GM21717 (cell line): Measurements from ENCODE around the gene IDNK.

ENCODE experiments used
- ATAC-seq: cut with Tn5 transposase; IDR thresholded peaks from one replicate; pipeline ENCODE4 v1.9.1; 2021; ENCODE audit warnings: mild to moderate bottlenecking, moderate library complexity; ENCODE audit not compliant: unreplicated experiment

The IDNK gene

DNA sequence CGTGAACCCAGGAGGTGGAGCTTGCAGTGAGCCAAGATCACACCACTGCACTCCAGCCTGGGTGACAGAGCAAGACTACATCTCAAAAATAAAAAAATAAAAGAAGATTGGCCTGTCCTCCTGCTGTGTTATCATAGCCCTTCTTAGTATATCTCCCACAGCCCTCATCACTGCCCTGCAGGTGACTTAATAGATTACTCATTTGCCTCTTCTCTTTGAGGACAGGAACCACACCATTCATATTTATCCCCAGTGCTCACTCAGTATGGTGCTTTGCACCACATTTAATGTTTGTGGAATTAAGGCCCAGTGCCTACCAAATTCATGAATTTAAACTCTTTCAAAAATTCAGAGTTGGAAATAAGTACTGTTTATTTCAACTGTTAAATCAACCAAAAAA, 10.3 kb downstream of the IDNK start:
- no peak for ATAC-seq

DNA sequence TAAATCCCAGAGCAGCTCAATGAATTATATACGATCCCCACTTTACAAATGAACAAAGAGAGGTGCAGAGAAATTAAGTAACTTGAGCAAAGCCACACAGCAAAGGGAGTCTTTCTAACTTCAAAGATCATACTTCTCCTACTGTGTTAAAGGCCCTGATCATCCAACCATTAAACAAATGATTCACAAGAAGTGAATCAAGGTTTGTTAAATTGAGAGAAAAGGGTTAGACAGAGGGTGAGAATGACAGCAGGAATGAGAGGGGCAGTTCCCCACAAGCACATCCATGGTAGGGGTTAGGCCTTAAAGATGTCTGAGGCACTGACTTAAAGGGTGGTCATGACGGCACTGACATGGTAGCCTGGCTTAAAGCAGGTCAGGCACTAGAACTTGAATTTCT, 10.7 kb downstream of the IDNK start:
- ATAC-seq = no peak

DNA sequence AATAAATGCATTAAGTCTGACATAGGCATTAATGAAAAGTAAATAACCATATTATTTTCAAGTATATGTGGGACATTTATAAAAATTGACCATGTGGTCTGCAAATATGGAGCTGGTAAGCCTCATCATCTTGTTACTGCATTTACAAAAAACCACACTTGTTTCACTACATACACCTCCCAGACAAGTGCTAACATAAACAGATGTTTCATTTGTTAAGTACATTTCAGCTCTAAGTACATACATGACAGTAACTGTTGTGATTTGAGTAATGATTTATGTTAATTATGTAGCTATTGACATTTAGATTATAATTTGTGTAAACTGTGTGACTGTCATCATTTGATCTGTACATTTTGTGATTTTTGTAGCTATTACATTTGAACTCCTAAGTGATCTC, 13.9 kb downstream of the IDNK start:
- no peak for ATAC-seq

GRCh38 chr9:83637389-83637788, 14.4 kb downstream of the IDNK start:
- no peak for ATAC-seq

DNA sequence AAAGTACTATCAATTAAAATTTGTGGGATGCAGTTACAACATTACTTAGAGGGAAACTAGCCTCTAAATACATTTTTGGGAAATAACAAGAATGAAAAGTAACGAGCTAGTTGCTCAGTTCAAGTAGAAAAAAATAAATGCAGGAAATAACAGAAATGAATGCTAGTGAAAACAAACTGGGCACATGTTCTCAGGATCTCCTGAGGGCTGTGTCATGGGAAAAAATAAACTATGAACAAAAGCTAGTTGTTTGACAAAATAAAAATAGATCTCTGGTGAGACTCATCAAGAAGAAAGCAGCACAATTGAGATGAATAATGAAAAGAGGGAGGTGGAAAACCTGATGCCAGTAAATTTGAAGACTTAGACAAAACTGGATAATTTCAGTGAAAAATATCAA, 16.3 kb downstream of the IDNK start:
- no peak for ATAC-seq

- no peak for ATAC-seq
Observed at GRCh38 chr9:83642793-83643192, 19.9 kb downstream of the IDNK start.

DNA sequence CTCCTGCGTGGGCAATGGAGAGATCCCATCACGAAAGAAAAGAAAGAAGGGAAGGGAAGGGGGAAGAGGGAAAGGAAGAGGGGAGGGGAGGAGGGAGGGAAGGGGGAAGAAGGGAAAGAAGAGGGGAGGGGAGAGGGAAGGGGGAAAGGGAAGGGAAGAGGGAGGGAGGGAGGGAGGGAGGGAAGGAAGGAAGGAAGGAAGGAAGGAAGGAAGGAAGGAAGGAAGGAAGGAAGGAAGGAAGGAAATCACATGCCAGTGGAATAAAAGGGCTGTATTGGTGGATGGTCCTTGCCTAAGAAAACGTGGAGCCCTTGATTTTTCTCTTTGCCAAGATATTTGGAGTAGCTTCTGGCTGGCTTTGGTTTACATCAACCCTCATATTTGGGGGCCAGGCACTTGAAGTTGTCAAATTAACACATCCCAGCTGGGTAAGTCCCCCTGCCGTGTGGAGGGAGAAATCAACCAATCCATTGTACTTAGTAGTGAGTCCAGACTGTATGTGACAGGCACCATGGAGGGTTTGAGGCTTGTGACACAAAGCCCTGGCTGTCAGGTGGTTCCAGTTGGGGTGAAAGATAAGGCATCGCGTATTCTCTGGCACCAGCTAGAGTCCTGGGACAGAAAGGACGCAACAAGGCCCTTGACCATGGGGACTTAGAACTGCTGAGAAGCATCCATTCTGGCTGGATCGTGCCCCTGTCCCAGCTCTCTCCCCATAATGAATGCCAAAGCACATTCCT, 23.7 kb downstream of the IDNK start:
- no peak for ATAC-seq

DNA sequence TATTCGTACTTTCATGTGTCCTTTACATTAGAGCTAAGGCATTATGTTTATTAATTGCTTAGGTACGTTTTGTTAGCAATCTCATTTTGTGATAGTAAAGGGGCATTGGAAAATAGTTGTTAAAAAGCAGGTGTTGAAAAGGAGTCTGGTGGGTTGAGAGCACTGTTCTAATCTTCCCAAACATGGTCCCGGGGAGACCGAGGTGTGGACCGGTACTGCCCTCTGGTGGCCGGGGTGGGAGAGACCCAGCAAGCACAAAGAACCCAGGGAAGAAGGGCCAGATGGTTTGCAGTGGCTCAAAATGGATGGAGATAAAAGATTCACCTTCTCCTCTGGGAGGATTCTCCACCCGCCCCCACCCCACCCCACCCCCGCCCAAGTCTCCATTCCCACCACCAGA, 26.1 kb downstream of the IDNK start:
- no peak for ATAC-seq

DNA sequence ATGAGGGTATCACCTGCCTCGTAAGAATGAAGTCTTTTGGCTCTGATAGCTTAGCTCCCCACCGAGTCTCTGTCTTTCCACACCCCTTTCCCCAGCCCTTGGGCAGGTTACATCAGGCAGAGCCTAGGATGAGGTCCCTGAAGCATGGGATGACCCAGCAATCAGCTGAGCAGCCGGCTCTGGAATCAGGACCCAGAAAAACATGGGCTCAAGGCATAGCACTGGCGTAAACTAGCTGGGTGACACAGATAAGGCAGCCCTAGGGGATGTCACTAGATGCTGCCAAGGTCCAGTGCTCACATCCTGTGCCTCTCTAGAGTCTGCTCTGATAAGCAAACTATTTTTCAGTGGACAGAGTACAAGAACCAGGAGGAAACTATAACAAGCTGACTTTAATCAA, 26.6 kb downstream of the IDNK start:
- no peak for ATAC-seq

- no peak for ATAC-seq
Observed at GRCh38 chr9:83651558-83651957, 28.6 kb downstream of the IDNK start.

GRCh38 chr9:83652433-83652832, 29.5 kb downstream of the IDNK start:
- ATAC-seq = no peak

DNA sequence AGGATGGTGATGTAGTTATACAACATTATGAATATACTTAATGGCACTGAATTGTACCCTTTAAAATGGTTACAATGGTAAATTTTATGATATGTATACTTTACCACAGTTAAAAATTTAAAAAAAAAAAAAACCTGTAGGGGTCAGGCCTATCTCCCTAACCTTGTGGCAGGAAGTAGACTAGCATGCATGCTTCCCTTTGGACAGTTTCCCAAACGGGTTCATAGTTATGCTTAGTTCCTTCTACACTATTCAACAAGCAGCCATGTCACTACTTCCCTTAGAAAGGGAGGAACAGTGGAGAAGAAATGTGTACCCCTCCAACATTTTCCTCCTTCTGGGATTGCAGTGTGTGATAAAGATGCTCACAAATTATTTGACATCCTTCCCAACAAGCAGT, 32.5 kb downstream of the IDNK start:
- no peak for ATAC-seq

- no peak for ATAC-seq
Observed at GRCh38 chr9:83656032-83656680, 33.2 kb downstream of the IDNK start.

DNA sequence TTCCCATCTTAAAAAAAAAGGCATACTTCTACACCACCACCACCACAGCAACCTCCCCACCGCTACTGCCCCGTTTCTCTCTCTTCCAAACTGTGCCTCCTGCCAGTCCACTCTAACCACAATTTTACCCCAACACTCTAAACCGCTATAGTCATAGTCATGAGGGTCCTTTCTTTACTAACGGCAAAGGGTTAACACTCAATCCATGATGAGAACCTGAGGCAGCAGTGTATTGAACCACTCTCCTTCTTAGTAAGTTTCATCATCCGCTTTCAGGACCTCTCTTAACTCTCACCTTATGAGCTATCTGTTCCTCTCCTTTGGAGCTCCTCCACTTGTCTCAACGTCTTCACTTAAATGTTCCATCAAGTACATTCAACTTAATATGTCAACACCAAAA, 34.0 kb downstream of the IDNK start:
- no peak for ATAC-seq

- no peak for ATAC-seq
Observed at GRCh38 chr9:83662933-83663332, 40.0 kb downstream of the IDNK start.

GRCh38 chr9:83665580-83666200, 42.7 kb downstream of the IDNK start:
- no peak for ATAC-seq

GRCh38 chr9:83669067-83669466, 46.1 kb downstream of the IDNK start:
- no peak for ATAC-seq

- ATAC-seq = no peak
Observed at GRCh38 chr9:83670381-83670780, 47.4 kb downstream of the IDNK start.

- no peak for ATAC-seq
Observed at GRCh38 chr9:83671451-83671850, 48.5 kb downstream of the IDNK start.

GRCh38 chr9:83675466-83675865, 52.5 kb downstream of the IDNK start:
- ATAC-seq = no peak

GRCh38 chr9:83677596-83677995, 54.7 kb downstream of the IDNK start:
- ATAC-seq = no peak

- ATAC-seq = no peak
Observed at GRCh38 chr9:83680233-83680632, 57.3 kb downstream of the IDNK start.
